ENCODE measurements around the gene ERC1.

The ERC1 gene

DNA sequence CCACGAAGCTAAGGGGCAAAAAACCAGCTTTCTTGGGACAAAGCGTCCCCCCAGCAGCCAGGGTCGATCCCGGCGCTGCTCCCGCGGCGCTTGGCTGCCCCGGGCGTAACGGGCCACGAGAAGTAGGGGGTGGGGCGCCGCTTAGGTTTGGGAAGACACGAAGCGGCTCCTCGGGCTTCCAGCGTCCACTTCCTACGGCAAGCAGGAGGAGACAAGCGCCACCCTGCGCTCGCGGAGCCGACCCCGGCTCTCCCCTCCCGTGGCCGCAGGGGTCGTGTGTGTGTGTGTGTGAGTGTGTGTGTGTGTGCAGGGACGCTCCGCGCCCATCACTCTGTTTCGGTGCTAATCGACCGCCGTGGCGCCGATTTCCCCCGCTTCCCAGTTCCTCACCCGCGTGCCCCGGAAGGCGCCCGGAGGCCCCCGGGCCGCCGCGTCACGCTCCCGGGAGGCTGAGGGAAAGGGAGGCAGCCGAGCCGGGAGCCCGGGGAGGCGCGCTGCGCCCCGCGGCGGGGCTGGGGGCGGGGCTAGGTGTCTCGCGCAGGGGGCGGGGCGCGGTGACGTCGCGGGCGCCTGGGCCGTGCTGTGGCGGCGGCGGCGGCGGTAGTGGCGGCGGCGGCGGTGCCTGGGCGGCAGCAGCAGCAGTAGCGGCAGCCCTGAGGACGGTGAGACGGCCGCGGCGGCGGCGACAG is at the start of gene ERC1:
Gene ERC1, plus strand, starts transcription at position 563 of the 689 bp plus-strand sequence. CDS start 36,681 bp downstream, outside the sequence.
- Histone ChIP-seq H3K4me1 (ENCODE audit: control insufficient read depth, insufficient read depth, low read length) (peaks cover 4% of the 10 kb centered on the region), H3K27me3 (ENCODE audit: control insufficient read depth, insufficient read depth, low read length) (no peaks in the 10 kb centered on the region), H3K9ac (ENCODE audit: low read depth, low read length) (peak within 1 kb of the TSS; percentile 89), H3K4me3 (ENCODE audit: low read depth, low read length) (peak within 1 kb of the TSS; percentile 94), H3K36me3 (ENCODE audit: control insufficient read depth, insufficient read depth, low read length) (no peaks in the 10 kb centered on the region), H3K9me3 (ENCODE audit: control insufficient read depth, insufficient read depth, low read length) (no peaks in the 10 kb centered on the region)

DNA sequence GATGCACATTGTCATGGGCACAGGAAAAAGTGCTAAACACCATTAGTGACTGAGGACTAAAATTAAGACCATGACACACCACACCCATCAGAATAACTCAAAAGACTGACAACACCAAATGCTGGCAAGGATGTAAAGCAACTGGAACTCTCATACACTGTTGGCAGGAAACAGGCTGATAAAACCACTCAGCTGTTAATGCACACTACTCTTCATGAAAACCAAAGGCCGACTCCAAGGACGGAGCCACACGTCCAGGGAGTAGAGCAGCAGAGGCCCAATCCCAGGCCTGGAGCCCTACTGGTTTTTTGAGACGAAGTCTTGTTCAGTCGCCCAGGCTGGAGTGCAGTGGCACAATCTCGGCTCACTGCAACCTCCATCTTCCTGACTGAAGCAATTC is 48.0 kb upstream of the ERC1 start:
- Histone ChIP-seq H3K9ac (ENCODE audit: low read depth, low read length) (no peak overlapping the region), H3K9me3 (ENCODE audit: control insufficient read depth, insufficient read depth, low read length) (no peaks in the 10 kb centered on the region), H3K4me1 (ENCODE audit: control insufficient read depth, insufficient read depth, low read length) (no peaks in the 10 kb centered on the region), H3K4me3 (ENCODE audit: low read depth, low read length) (no peak overlapping the region), H3K36me3 (ENCODE audit: control insufficient read depth, insufficient read depth, low read length) (peaks cover 9% of the 10 kb centered on the region), H3K27me3 (ENCODE audit: control insufficient read depth, insufficient read depth, low read length) (no peaks in the 10 kb centered on the region)

- H3K4me1 ChIP-seq (ENCODE audit: control insufficient read depth, insufficient read depth, low read length): no peaks in the 10 kb centered on the region
- no peak overlapping the region for H3K4me3 ChIP-seq (ENCODE audit: low read depth, low read length)
- no peak overlapping the region for H3K9ac ChIP-seq (ENCODE audit: low read depth, low read length)
- H3K36me3 ChIP-seq (ENCODE audit: control insufficient read depth, insufficient read depth, low read length): peaks cover 5% of the 10 kb centered on the region
- no peaks in the 10 kb centered on the region for H3K27me3 ChIP-seq (ENCODE audit: control insufficient read depth, insufficient read depth, low read length)
- no peaks in the 10 kb centered on the region for H3K9me3 ChIP-seq (ENCODE audit: control insufficient read depth, insufficient read depth, low read length)
Measured at GRCh38 chr12:944211-944610, 46.8 kb upstream of the ERC1 start.

DNA sequence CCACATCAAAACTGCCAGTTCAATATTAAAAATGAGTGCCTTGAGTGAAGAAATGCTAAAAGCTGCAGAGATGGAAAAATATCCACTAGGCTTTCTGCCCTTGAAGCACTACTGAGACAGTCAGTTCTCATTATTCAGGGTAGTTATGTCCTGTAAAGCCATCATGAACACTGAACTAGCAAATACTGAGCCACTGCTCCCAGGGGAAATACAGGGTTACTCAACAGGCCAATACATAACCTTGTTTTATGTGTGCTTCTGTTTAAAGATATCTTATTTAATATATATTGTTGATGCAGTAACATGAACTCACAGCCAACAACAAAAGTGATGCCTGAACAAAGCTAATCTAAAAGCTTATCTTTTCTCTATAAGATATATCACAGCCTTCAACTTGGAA is 44.8 kb upstream of the ERC1 start:
- Histone ChIP-seq H3K4me3 (ENCODE audit: low read depth, low read length) (no peak overlapping the region), H3K4me1 (ENCODE audit: control insufficient read depth, insufficient read depth, low read length) (no peaks in the 10 kb centered on the region), H3K36me3 (ENCODE audit: control insufficient read depth, insufficient read depth, low read length) (peaks cover 5% of the 10 kb centered on the region), H3K27me3 (ENCODE audit: control insufficient read depth, insufficient read depth, low read length) (no peaks in the 10 kb centered on the region), H3K9me3 (ENCODE audit: control insufficient read depth, insufficient read depth, low read length) (no peaks in the 10 kb centered on the region), H3K9ac (ENCODE audit: low read depth, low read length) (no peak overlapping the region)

DNA sequence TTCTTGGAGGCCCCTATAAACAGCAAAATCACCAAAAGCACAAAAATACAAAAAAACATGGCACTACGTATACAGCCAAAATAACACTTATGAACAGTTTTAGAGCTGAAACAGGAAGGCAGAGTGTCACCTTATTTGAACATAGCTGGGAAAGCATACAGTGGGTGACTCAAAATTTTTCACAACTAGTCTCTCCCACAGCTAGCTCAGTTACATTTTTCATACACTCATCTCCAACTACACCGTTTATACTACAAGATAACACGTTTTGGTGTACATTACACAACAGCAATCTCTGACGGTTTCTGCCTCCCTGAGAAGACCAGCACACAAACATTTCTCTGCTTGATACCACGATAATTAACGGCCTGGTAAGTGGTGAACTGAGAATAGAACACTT is 44.4 kb upstream of the ERC1 start:
- no peak overlapping the region for H3K9ac ChIP-seq (ENCODE audit: low read depth, low read length)
- H3K9me3 ChIP-seq (ENCODE audit: control insufficient read depth, insufficient read depth, low read length): no peaks in the 10 kb centered on the region
- H3K4me1 ChIP-seq (ENCODE audit: control insufficient read depth, insufficient read depth, low read length): no peaks in the 10 kb centered on the region
- no peak overlapping the region for H3K4me3 ChIP-seq (ENCODE audit: low read depth, low read length)
- peaks cover 5% of the 10 kb centered on the region for H3K36me3 ChIP-seq (ENCODE audit: control insufficient read depth, insufficient read depth, low read length)
- H3K27me3 ChIP-seq (ENCODE audit: control insufficient read depth, insufficient read depth, low read length): no peaks in the 10 kb centered on the region

DNA sequence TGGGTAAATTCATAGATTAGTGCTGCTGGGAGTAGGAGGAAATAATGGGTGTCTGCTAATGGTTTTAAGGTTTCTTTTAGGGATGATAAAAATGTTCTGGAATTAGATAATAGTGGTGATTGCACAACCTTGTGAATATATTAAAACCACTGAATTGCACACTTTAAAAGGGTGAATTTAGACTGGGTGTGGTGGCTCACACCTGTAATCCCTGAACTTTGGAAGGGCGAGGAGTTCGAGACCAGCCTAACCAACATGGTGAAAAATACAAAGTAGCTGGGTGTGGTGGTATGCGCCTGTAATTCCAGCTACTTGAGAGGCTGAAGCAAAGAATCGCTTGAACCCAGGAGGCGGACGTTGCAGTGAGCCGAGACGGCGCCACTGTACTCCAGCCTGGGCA is 42.8 kb upstream of the ERC1 start:
- no peaks in the 10 kb centered on the region for H3K4me1 ChIP-seq (ENCODE audit: control insufficient read depth, insufficient read depth, low read length)
- no peaks in the 10 kb centered on the region for H3K9me3 ChIP-seq (ENCODE audit: control insufficient read depth, insufficient read depth, low read length)
- peak overlapping the region; percentile 96 for H3K4me3 ChIP-seq (ENCODE audit: low read depth, low read length)
- no peaks in the 10 kb centered on the region for H3K27me3 ChIP-seq (ENCODE audit: control insufficient read depth, insufficient read depth, low read length)
- H3K36me3 ChIP-seq (ENCODE audit: control insufficient read depth, insufficient read depth, low read length): peaks cover under 1% of the 10 kb centered on the region
- H3K9ac ChIP-seq (ENCODE audit: low read depth, low read length): peak overlapping the region; percentile 98

- Histone ChIP-seq H3K27me3 (ENCODE audit: control insufficient read depth, insufficient read depth, low read length) (no peaks in the 10 kb centered on the region), H3K36me3 (ENCODE audit: control insufficient read depth, insufficient read depth, low read length) (no peaks in the 10 kb centered on the region), H3K9me3 (ENCODE audit: control insufficient read depth, insufficient read depth, low read length) (no peaks in the 10 kb centered on the region), H3K4me1 (ENCODE audit: control insufficient read depth, insufficient read depth, low read length) (no peaks in the 10 kb centered on the region), H3K4me3 (ENCODE audit: low read depth, low read length) (peak within 1 kb of the TSS; percentile 96), H3K9ac (ENCODE audit: low read depth, low read length) (peak within 1 kb of the TSS; percentile 98)
Measured at GRCh38 chr12:949453-950191, 41.4 kb upstream of the ERC1 start, which contains the start of gene RAD52. TSS of gene RAD52 (minus strand) at chr12:949694. CDS start at chr12:933058, 16,636 bp downstream.

DNA sequence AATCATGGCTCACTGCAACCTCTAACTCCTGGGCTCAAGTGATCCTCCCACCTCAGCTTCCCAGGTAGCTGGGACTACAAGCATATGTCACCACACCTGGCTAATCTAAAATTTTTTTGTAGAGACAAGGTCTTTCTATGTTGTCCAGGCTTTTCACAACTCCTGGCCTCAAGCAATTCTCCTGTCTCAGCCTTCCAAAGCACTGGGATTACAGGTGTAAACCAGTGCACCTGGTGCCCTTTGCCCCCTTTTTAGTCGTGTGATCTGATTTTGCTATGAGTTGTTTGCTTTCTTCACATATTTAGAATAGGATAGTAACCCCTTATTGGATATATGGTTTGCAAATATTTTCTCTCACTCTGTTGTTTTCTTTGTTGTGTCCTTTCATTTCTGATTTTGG is 39.8 kb upstream of the ERC1 start:
- Histone ChIP-seq H3K9ac (ENCODE audit: low read depth, low read length) (no peak overlapping the region), H3K4me3 (ENCODE audit: low read depth, low read length) (no peak overlapping the region), H3K27me3 (ENCODE audit: control insufficient read depth, insufficient read depth, low read length) (no peaks in the 10 kb centered on the region), H3K36me3 (ENCODE audit: control insufficient read depth, insufficient read depth, low read length) (no peaks in the 10 kb centered on the region), H3K9me3 (ENCODE audit: control insufficient read depth, insufficient read depth, low read length) (no peaks in the 10 kb centered on the region), H3K4me1 (ENCODE audit: control insufficient read depth, insufficient read depth, low read length) (no peaks in the 10 kb centered on the region)

DNA sequence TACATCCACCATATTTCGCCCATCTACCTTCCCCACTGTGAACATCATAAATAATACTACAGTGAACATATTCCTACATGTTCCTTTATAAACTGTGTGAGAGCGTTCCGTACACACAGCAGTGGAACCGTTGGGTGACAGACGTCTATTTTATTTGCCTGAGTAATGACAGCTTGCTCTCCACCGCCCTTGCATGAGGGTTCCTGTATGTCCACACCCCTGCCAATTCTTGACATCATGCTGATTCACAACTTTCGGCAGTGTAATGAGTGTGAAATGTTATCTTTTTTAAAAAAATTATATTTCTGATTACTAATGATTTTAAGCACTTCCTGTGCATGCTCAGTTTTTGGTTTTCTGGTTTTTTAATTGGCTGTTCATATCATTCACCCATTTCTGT is 37.2 kb upstream of the ERC1 start:
- H3K9me3 ChIP-seq (ENCODE audit: control insufficient read depth, insufficient read depth, low read length): no peaks in the 10 kb centered on the region
- no peaks in the 10 kb centered on the region for H3K36me3 ChIP-seq (ENCODE audit: control insufficient read depth, insufficient read depth, low read length)
- H3K27me3 ChIP-seq (ENCODE audit: control insufficient read depth, insufficient read depth, low read length): no peaks in the 10 kb centered on the region
- no peak overlapping the region for H3K9ac ChIP-seq (ENCODE audit: low read depth, low read length)
- H3K4me3 ChIP-seq (ENCODE audit: low read depth, low read length): no peak overlapping the region
- no peaks in the 10 kb centered on the region for H3K4me1 ChIP-seq (ENCODE audit: control insufficient read depth, insufficient read depth, low read length)

DNA sequence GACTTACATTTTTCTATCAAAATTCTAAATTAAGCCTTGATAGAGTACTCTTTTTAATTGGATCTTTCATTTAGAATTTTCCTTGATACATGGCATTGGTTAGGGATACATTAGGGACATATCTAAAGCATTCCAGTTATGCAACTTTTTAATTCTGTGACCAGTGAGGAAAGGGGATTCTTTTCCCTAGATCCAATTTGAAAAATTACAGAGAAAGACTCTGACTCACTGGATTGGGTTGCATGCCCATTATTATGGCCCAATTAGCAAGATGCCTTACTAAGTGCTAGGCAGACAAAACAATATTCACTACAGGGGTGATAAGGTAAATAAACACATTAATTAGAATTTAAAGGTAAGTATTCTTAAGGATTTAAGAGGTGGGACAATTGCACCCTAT is 36.3 kb upstream of the ERC1 start:
- Histone ChIP-seq H3K9me3 (ENCODE audit: control insufficient read depth, insufficient read depth, low read length) (no peaks in the 10 kb centered on the region), H3K9ac (ENCODE audit: low read depth, low read length) (no peak overlapping the region), H3K27me3 (ENCODE audit: control insufficient read depth, insufficient read depth, low read length) (no peaks in the 10 kb centered on the region), H3K4me3 (ENCODE audit: low read depth, low read length) (no peak overlapping the region), H3K4me1 (ENCODE audit: control insufficient read depth, insufficient read depth, low read length) (no peaks in the 10 kb centered on the region), H3K36me3 (ENCODE audit: control insufficient read depth, insufficient read depth, low read length) (no peaks in the 10 kb centered on the region)

- Histone ChIP-seq H3K9ac (ENCODE audit: low read depth, low read length) (no peak overlapping the region), H3K4me1 (ENCODE audit: control insufficient read depth, insufficient read depth, low read length) (no peaks in the 10 kb centered on the region), H3K36me3 (ENCODE audit: control insufficient read depth, insufficient read depth, low read length) (no peaks in the 10 kb centered on the region), H3K27me3 (ENCODE audit: control insufficient read depth, insufficient read depth, low read length) (no peaks in the 10 kb centered on the region), H3K9me3 (ENCODE audit: control insufficient read depth, insufficient read depth, low read length) (no peaks in the 10 kb centered on the region), H3K4me3 (ENCODE audit: low read depth, low read length) (no peak overlapping the region)
Measured at GRCh38 chr12:955939-956338, 35.1 kb upstream of the ERC1 start.

DNA sequence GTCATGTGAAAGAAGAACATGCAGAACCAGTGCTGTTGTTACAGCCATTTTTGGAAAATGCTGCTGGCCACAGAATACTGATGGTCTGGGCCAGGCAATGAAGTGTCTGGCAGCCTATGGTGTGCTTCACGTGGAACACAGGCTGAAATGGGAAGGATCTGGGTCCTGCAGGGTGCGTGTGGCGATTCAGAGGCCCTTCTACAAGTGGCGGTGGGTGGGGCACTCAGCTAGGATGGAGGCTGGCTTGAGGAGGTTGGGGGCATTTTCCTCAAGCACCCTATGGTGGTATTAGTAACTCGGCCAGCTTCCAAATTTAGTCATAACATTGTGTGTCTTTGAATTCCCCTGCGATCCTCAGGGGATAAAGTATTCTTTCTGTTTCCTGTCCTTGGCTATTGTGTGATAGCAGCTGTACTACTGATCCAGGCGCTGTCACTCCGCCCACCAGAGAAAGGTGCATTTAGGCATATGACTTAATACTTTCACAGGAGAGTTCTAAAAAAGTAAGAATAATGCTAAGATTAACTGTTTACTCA is 32.4 kb upstream of the ERC1 start:
- no peaks in the 10 kb centered on the region for H3K9me3 ChIP-seq (ENCODE audit: control insufficient read depth, insufficient read depth, low read length)
- H3K4me1 ChIP-seq (ENCODE audit: control insufficient read depth, insufficient read depth, low read length): no peaks in the 10 kb centered on the region
- no peak overlapping the region for H3K9ac ChIP-seq (ENCODE audit: low read depth, low read length)
- H3K4me3 ChIP-seq (ENCODE audit: low read depth, low read length): no peak overlapping the region
- no peaks in the 10 kb centered on the region for H3K36me3 ChIP-seq (ENCODE audit: control insufficient read depth, insufficient read depth, low read length)
- no peaks in the 10 kb centered on the region for H3K27me3 ChIP-seq (ENCODE audit: control insufficient read depth, insufficient read depth, low read length)

All from iPS-15b (cell line).